NOMO-1 treated with DMSO at 0.1 percent for 48 hours (cell line): Measurements from ENCODE around the gene CERS6.

Experiments
- DNase-seq: peaks from one replicate; lab custom pipeline; 2025; ENCODE audit not compliant: unreplicated experiment; lab: John Stamatoyannopoulos, UW

CERS6 gene

DNA sequence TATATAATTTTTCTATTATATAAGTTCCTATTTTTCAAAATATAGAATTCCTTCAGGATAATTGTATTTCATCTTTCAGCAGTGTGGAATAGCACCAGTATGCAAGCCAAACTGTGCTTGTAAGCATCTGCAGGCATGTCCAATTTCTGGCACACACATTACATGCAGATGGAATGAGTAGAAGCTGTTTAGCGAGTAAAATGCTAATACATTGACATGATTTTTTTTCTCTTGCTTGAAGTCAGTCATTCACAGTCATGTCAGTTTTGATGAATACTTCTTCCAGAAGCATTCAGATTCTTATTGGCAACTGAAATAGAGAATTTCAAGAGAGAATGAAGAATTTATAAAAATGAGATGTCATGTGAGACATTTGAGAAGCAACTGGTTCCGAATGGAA lies 109.4 kb downstream of the CERS6 start:
- DNase-seq = no peak

DNA sequence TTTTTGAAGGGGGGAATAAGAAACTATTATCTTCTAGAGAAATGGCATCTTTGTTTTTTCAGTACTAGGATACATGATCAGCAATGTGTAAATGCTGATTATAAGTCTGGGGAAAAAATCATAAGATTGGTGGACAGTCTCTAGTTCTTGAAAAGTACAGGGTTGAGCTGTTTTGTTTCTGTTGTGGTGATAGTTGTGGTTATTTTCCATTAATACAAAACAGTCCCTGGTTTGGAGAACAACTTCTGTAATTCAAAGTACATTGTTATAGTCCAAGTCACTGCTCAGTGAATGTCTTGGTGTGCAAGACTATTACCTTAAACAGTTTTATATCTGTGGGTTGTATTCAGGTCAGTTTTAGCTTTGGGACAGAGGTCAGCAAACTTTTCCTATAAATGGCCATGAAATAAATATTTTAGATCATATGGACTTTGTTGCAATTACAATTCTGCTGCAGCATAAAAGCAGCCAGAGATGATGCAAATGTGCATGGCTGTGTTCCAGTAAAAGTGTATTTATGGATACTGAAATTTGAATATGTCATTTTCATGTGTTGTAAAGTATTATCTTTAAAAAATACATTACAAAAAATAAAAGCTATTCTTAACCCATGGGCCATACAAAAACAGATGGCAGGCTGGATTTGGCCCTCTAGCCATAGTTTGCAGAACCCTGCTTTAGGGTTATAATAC lies 111.0 kb downstream of the CERS6 start:
- DNase-seq = no peak

DNA sequence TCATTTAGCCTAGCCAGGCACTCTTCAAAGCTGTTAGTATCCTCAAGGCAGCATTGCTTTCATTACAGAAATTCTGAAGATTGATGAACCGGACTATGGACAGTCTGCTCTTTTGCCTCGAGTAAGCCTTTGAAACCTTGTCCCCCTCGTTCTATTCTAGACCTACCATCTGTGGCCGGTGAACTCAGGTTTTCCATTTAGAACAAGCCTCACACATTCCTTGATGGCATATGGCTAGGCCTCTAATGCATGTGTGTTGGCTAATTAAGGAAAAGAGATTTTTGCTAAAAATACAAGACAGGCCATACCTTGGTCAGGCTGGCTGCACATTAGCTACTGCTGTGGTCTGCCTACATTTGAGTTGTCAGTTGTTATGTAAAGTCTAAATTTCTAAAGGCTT lies 111.8 kb downstream of the CERS6 start:
- no peak for DNase-seq

- no peak for DNase-seq
These were observed 112.6 kb downstream of the CERS6 start for GRCh38 chr2:168568476-168569267.

DNA sequence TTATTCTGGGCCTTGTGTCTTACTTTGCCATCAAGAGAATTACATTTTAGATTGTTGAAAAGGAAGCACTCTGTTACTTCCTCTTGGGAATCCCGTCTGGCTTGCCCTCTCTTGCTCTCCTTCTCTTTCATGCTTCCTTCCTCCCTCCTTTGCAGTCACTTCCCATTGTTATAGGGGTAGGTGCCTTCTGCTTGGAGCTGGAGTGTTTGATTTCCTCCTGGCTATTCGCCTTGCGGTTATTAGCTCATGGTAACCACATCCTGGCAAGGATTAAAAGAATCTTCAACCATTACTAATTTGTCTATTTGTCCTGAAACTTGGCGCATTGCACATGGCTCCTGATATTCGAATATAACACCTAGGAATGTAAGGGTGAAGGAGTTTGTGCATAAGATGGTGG lies 115.0 kb downstream of the CERS6 start:
- DNase-seq = no peak

- no peak for DNase-seq
These were observed 117.2 kb downstream of the CERS6 start for GRCh38 chr2:168573128-168573903.

DNA sequence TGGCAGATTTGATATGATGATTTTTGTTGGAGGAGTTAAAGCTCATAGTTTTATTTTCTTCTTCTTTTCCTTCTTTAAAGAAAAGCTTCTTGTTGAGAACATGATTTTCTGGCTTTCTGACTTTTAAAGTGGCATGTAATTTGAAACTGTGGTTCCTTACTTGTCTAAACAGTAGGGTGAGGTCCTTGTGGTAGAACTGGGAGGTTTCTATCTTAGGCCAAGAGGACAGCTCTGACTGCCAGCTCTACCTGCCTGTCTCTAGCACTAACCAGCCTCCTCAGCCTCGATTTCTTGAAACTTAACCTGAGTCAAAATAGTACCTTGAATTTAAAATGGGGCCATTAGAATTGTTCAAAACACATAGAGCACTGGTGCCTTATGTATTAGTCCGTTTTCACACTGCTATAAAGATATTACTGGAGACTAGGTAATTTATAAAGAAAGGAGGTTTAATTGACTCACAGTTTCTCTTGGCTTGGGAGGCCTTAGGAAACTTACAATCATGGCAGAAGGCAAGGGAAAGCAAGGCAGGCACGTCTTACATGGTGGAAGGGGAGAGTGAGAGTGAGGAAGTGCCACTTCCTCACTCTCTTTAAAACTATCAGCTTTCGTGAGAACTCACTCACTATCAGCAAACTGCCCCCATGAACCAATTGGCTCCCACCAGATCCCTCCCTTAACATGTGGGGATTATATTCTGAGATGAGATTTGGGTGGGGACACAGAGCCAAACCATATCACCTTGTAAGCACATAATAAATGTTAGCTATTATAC lies 119.0 kb downstream of the CERS6 start:
- DNase-seq = no peak

GRCh38 chr2:168577885-168578284 lies 121.8 kb downstream of the CERS6 start:
- DNase-seq = no peak

DNA sequence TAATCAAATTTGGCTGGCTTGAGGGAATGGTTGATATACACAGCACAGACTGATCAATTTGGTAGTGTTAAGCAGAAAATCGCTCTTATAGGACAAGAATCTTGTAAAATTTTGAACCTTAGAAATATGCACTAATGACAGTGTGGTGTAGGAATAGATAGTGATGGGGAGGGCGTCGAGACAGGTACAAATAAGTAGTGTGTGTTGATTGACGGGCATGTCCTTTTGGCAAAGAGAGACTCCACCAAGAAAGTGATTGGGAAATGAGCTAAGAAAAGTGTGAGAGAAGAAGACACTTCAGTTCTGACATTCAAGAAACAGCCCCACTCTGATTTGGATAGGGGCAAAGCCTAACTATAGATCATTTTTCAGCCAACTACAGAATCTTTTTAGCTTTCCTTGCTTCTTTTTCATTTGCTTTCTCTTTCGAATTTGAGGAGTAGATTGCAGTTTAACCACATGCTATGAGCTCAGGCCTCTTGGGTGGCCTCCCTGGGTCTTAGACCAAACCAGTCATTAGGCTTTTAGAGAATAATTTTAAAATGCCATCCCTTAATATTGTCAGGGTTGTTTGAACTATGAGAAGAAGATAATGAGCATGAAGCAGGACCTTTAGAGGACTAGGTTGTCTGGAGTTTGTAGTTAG lies 127.1 kb downstream of the CERS6 start:
- DNase-seq = no peak

- DNase-seq = no peak
These were observed 127.8 kb downstream of the CERS6 start for GRCh38 chr2:168583710-168584521.

DNA sequence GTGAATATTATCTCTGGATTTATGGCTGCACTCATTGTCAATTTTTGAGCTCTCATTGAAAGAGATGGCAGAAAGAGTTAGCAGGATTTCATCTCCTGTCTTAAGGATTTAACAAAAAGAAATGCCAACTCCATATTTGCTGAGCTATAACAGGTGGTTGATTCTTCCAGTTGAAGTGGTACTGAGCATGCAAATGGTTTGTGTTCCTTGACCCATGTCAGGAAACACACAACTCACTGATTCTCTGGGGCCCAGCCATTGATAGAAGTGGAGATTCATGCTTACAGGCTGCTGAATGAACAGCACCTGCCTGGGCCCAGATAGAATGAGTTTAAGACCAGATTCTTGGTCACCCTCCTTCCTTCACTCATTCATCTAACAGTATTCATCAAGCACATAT lies 128.8 kb downstream of the CERS6 start:
- DNase-seq = no peak

- DNase-seq = peak; percentile 60
These were observed 129.6 kb downstream of the CERS6 start for GRCh38 chr2:168585700-168586099.

DNA sequence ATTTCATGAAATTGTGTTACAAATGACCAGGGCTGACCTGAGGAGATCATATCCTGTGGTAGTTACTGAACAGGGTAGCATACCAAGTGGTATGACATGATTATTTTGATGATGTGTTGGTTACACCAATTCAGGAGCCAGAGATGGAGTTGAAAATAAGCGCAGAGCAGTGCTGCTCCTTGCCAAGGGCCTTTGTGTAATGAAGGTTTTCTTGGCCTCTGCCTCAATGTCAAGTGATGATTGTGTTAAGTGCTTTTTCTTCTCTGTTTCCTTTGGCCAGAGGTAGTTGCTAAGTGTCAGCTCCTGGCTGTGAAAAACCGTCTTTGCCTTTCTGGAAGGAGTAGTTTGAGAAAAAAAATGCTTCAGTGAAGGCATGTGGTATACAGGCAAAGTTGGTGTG lies 131.2 kb downstream of the CERS6 start:
- no peak for DNase-seq

DNA sequence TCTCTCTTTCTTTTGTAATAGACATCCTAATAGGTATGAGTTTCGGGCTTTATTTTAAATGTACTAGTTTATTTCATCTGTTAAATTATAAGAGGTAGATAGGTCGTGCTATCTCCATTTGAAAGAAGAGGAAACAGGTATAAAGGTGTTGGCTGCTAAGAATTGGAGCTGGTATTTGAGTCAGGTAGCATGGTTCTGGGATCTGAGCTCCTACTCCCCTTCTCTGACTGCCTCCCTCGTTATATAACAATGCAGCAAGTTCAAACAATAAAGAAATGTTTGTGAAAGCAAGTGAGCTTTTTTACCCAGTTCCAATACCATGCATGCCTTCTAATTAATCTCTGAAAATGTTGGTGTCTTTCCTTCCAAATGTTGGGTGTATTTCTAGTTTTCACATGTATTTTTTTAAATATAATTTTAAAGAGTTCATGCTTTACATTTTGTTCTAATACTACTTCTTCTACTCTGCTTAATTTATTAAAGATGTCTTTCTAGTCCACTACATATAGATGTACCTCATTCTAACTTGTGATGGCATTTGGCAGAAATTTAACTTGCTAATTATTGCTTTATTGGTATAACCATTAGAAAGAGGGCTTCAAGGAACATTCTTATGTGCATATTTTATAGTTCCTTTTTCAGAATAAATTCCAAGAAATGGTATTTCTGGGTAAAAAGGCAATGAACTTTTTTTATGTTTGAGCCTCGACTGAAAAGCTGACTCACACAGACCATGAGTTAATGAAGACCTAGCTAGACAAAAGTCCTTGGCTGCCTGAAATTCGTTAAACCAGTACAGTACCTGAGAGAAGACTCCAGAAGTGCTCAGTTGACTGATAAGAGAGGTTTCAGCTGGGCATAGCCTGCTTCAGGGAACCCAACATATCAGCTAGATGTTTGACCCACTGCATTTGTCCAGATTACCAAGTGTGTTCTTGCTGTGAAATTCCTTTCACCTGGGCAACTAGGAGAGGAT lies 133.5 kb downstream of the CERS6 start:
- no peak for DNase-seq

DNA sequence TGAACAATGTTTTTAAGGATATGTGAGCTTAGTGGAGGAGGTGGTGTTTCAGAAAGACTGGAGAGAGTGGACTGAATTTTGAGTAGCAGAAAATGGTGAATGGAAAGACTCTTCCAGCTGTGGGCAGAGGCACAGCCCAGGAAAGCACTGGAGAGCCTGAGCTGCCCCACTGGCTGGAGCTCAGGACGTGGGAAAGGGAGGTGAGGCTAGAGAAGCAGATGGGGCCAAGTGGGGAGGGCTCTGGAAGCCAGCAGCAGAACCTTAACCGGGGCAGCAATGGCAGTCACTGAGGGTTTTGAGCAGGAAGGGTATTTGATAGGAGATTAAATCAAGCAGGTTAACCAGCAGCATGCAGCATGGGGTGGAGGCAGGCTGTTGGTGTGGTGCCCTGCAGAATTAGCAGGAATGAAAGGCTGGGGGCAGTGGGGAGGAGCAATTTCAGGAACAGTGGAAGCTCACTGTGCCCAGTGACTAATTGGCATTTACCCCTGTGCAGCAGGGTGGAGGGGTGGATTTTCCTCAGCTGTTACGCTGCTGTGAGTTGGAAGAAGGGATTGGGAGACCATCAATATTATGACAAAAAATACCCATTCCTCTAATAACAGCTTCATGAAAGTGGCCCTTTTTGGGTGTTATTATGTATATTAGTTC lies 136.2 kb downstream of the CERS6 start:
- no peak for DNase-seq

GRCh38 chr2:168593713-168594112 lies 137.6 kb downstream of the CERS6 start:
- no peak for DNase-seq

- no peak for DNase-seq
These were observed 138.7 kb downstream of the CERS6 start for GRCh38 chr2:168594778-168595177.
